Activated B cell treated with CpG ODN at 0.5 μM for 24 hours (primary cell): Measurements from ENCODE around the gene PIK3AP1. TPM values are rescaled to one million over a fixed set of nuclear protein-coding genes. Genes with fewer than 3 reads are reported as not detected.

Experiments used
- ATAC-seq: fragments of 200-7000 bp; cut with Tn5 transposase; one replicate; pipeline ENCODE4 v1.10.0; 2021; ENCODE audit warnings: low read depth, mild to moderate bottlenecking, moderate library complexity
- CTCF ChIA-PET: fragments of 350-600 bp; sonication (Branson Sonifier 250); formaldehyde crosslinking; loops from one replicate; lab custom pipeline; 2021; ENCODE audit warnings: antibody characterized with exemption; lab: Charles Lee
- POLR2A ChIA-PET: fragments of 350-600 bp; sonication (Branson Sonifier 250); formaldehyde crosslinking; loops from one replicate; lab custom pipeline; 2021; ENCODE audit warnings: antibody characterized with exemption; lab: Charles Lee
- DNase-seq: peaks from one replicate; pipeline ENCODE4 v3.0.0; 2022
- H3K27ac Mint-ChIP-seq: one replicate; pipeline ENCODE4 v1.8.0; 2020; ENCODE audit warnings: mixed read lengths
- H3K27me3 Mint-ChIP-seq: one replicate; pipeline ENCODE4 v1.8.0; 2021; ENCODE audit warnings: mixed read lengths
- H3K36me3 Mint-ChIP-seq: one replicate; pipeline ENCODE4 v1.8.0; 2021; ENCODE audit warnings: low read depth, mixed read lengths
- H3K4me1 Mint-ChIP-seq: one replicate; pipeline ENCODE4 v1.8.0; 2021; ENCODE audit warnings: mixed read lengths
- H3K4me3 Mint-ChIP-seq: one replicate; pipeline ENCODE4 v1.8.0; 2020; ENCODE audit warnings: mild to moderate bottlenecking, mixed read lengths
- H3K9me3 Mint-ChIP-seq: one replicate; pipeline ENCODE4 v1.8.0; 2020; ENCODE audit warnings: mixed read lengths
- intact Hi-C: fragments of 100-400 bp; cut with micrococcal nuclease; formaldehyde crosslinking; loops from one replicate; pipeline ENCODE4 v1.15.1; 2024
- total RNA-seq: library from RNA; stranded (reverse); gene quantifications from 2 replicates; pipeline ENCODE4 v1.2.3, GENCODE V29; 2022
- TF ChIP-seq, protein P1 (sequence below): fragments of 200-600 bp; IDR thresholded peaks from one replicate; pipeline ENCODE4 v1.8.0; 2022; ENCODE audit warnings: antibody characterized with exemption, mild to moderate bottlenecking

PIK3AP1 gene
- total RNA-seq, 1 donor from 2014 or later = 157 TPM

DNA sequence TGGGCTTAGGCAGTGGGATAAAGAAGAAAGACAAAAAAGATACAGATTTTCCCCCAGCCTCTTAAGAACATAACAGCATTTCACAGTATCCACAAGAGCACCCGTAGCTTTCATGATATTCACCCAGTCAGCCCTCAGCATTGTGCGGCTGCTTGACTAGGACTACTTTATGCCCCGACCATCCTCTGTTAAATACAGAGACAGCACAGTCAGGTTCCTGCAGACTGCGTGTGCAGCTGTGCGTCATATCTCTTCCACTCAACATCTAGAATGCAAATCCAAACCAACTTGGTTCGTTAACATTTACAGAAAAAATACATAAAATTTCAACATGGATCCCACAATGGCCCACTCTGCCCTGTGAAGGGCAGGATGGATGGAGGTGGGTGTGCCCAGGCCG, 33.8 kb downstream of the PIK3AP1 start:
- peaks cover 95% of the 10 kb centered on the region for H3K4me1 Mint-ChIP-seq
- H3K9me3 Mint-ChIP-seq = no peaks in the 10 kb centered on the region
- intact Hi-C loops = loop anchor here (1.0 to 2.0 kb wide), 4 partner anchors 8 to 14 kb away; no protein-coding TSS in a partner anchor
- no peak for DNase-seq
- ChIA-PET POLR2A (interaction anchor here (0.5 to 1.5 kb wide), 8 partner anchors 10 to 76 kb away, joined by 3 to 10 read pairs (median 5); no protein-coding TSS in a partner anchor), CTCF (interaction anchor here (1.8 kb wide), 1 partner anchor 32 kb away, joined by 4 read pairs; no protein-coding TSS in a partner anchor)
- H3K27ac Mint-ChIP-seq = peak overlapping the region; percentile 77
- H3K27me3 Mint-ChIP-seq = no peaks in the 10 kb centered on the region
- H3K4me3 Mint-ChIP-seq = peak overlapping the region; percentile 46
- ATAC-seq = peak; percentile 64
- peaks cover 67% of the 10 kb centered on the region for H3K36me3 Mint-ChIP-seq
- TF ChIP-seq, protein P1, sequence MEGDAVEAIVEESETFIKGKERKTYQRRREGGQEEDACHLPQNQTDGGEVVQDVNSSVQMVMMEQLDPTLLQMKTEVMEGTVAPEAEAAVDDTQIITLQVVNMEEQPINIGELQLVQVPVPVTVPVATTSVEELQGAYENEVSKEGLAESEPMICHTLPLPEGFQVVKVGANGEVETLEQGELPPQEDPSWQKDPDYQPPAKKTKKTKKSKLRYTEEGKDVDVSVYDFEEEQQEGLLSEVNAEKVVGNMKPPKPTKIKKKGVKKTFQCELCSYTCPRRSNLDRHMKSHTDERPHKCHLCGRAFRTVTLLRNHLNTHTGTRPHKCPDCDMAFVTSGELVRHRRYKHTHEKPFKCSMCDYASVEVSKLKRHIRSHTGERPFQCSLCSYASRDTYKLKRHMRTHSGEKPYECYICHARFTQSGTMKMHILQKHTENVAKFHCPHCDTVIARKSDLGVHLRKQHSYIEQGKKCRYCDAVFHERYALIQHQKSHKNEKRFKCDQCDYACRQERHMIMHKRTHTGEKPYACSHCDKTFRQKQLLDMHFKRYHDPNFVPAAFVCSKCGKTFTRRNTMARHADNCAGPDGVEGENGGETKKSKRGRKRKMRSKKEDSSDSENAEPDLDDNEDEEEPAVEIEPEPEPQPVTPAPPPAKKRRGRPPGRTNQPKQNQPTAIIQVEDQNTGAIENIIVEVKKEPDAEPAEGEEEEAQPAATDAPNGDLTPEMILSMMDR = no peak

DNA sequence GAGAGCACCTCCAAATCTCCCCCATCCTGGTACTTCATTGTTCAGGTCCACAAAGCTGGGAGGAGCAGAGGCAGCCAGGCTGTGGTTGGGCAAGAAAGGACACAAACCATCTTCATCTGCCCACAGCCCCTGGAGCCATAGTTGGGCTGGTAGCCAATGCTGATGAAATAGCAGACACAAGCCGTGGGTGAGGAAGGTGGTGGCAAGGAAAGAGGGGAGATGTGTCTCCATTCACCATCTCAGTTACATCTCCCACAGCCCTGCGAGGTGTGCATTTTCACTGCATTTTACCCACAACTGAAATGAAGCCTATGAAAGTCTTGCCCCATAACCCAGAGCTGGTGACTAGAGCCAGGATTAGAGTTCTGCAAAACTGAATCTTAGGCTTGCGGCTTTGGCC, 35.0 kb downstream of the PIK3AP1 start:
- ATAC-seq (no peak), DNase-seq (no peak)
- Mint-ChIP-seq H3K4me3 (no peak overlapping the region), H3K36me3 (peaks cover 68% of the 10 kb centered on the region), H3K4me1 (peaks cover 95% of the 10 kb centered on the region), H3K27me3 (no peaks in the 10 kb centered on the region), H3K27ac (peak overlapping the region; percentile 77), H3K9me3 (no peaks in the 10 kb centered on the region)
- ChIA-PET POLR2A (interaction anchor here (1.3 to 1.5 kb wide), 2 partner anchors 8 to 24 kb away, joined by 3 to 8 read pairs; no protein-coding TSS in a partner anchor), CTCF (interaction anchor here (0.6 to 1.8 kb wide), 3 partner anchors 9 to 59 kb away, joined by 3 to 4 read pairs (median 3); no protein-coding TSS in a partner anchor)
- intact Hi-C loops = no loop called here
- TF ChIP-seq, protein P1 = no peak

DNA sequence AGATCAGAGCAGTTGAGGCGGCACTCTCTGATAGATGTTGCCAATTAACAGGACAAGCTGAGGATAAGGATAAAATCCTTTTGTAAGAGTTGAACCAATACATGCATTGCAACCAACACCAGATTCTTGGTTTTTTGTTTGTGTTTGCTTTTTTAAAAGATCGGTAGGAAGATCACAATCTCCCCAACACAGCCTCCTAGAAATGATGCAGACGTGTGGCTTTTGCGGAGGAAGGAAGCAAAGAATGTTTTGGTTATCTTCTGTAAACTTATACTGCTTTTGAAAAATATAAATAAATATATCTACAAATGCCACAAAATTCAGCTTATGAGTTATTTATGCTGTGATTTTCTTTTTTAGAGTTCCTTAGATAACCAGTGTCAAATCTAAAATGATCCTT, 35.5 kb downstream of the PIK3AP1 start:
- ChIA-PET POLR2A (interaction anchor here (1.0 to 1.5 kb wide), 2 partner anchors 9 to 11 kb away, joined by 3 read pairs; no protein-coding TSS in a partner anchor), CTCF (interaction anchor here (0.6 kb wide), 1 partner anchor 59 kb away, joined by 3 read pairs; no protein-coding TSS in a partner anchor)
- H3K27ac Mint-ChIP-seq = peak overlapping the region; percentile 77
- no peaks in the 10 kb centered on the region for H3K27me3 Mint-ChIP-seq
- no peak for ATAC-seq
- intact Hi-C loops = no loop called here
- peaks cover 69% of the 10 kb centered on the region for H3K36me3 Mint-ChIP-seq
- no peak overlapping the region for H3K4me3 Mint-ChIP-seq
- peaks cover 93% of the 10 kb centered on the region for H3K4me1 Mint-ChIP-seq
- TF ChIP-seq, protein P1 = no peak
- no peak for DNase-seq
- H3K9me3 Mint-ChIP-seq = no peaks in the 10 kb centered on the region

DNA sequence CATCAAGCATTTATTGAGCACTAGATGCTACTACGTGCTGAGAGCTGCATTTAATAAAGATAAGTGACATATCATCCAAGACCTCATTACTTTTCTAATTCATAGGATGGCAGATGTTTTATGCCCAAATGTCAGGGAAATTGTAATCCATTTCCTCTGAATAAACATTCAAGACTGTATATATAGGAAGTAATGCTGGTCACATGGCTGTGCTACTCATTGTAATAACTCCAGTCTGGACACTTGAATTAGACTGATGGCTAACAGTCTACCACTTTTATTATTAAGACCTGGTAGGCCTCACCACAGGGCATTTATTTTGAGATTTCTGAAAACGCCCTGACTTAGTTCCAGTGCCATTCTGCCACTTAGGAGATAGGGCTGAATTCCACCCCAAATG, 36.6 kb downstream of the PIK3AP1 start:
- TF ChIP-seq, protein P1 = no peak
- ATAC-seq (no peak), DNase-seq (no peak)
- Mint-ChIP-seq H3K9me3 (no peaks in the 10 kb centered on the region), H3K4me1 (peaks cover 94% of the 10 kb centered on the region), H3K36me3 (peaks cover 70% of the 10 kb centered on the region), H3K27me3 (no peaks in the 10 kb centered on the region), H3K27ac (no peak overlapping the region), H3K4me3 (no peak overlapping the region)
- ChIA-PET POLR2A (interaction anchor here (0.7 to 1.0 kb wide), 2 partner anchors 10 to 718 kb away, joined by 3 to 5 read pairs; no protein-coding TSS in a partner anchor), CTCF (no interaction called here)
- intact Hi-C loops = no loop called here

DNA sequence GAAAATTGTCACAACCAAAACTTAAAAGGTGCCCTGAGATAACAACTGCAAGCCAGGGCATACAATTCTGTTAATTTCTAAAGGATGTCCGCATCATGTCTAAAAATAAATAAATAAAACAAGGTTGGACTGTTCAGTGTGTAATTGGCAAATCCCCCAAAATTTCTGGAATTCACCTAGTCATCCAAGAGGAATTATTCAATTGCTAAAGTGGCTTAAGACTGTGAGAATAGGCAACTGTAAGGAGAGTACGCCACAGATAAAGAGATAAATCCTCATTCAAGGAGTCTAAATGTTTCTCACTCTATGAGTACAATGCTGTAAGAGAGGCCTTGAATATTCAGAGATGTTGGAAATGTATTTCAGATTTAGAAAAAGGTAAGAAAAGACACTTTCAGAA, 37.2 kb downstream of the PIK3AP1 start:
- TF ChIP-seq, protein P1 = no peak
- peaks cover 92% of the 10 kb centered on the region for H3K4me1 Mint-ChIP-seq
- peaks cover 69% of the 10 kb centered on the region for H3K36me3 Mint-ChIP-seq
- H3K4me3 Mint-ChIP-seq = no peak overlapping the region
- no peak for DNase-seq
- no peaks in the 10 kb centered on the region for H3K9me3 Mint-ChIP-seq
- H3K27me3 Mint-ChIP-seq = no peaks in the 10 kb centered on the region
- peak overlapping the region; percentile 67 for H3K27ac Mint-ChIP-seq
- intact Hi-C loops = no loop called here
- ChIA-PET CTCF (no interaction called here), POLR2A (interaction anchor here (0.6 kb wide), 1 partner anchor 9 kb away, joined by 5 read pairs; no protein-coding TSS in a partner anchor)
- no peak for ATAC-seq
